DND-41 (cell line): ENCODE measurements around the gene DOCK3.

Experiments used
- ATAC-seq: fragments of 200-7000 bp; cut with Tn5 transposase; 3 replicates; pipeline ENCODE4 v1.9.1; 2021; ENCODE audit warnings: low read depth; ENCODE audit not compliant: insufficient read depth
- DNase-seq: peaks from one replicate; pipeline ENCODE4 v3.0.0-alpha.2; 2020
- H2AFZ ChIP-seq: 2 replicates; pipeline ENCODE4 v1.6.0; 2012; ENCODE audit warnings: low read depth, low read length
- H3K27ac ChIP-seq: 2 replicates; pipeline ENCODE4 v1.5.1; 2012; ENCODE audit warnings: low read length, inconsistent platforms
- H3K27me3 ChIP-seq: fragments of 200-600 bp; sonication (generic); 2 replicates; pipeline ENCODE4 v1.6.0; 2012; ENCODE audit warnings: low read length, mild to moderate bottlenecking, inconsistent platforms; ENCODE audit not compliant: insufficient read depth, poor library complexity
- H3K36me3 ChIP-seq: 2 replicates; pipeline ENCODE4 v1.5.1; 2012; ENCODE audit warnings: low read length, inconsistent platforms; ENCODE audit not compliant: insufficient read depth
- H3K4me1 ChIP-seq: 2 replicates; pipeline ENCODE4 v1.5.1; 2012; ENCODE audit warnings: mild to moderate bottlenecking, low read length; ENCODE audit not compliant: insufficient read depth
- H3K4me2 ChIP-seq: 2 replicates; pipeline ENCODE4 v1.6.0; 2012; ENCODE audit warnings: mild to moderate bottlenecking, moderate library complexity, low read length, inconsistent platforms; ENCODE audit not compliant: insufficient read depth
- H3K4me3 ChIP-seq, 2 experiments: fragments of 200-600 bp in 1 of 2; shearing (Covaris generic) in 1 of 2; 2 replicates each; pipeline ENCODE4 v1.5.1; 2012 to 2016; ENCODE audit warnings: inconsistent platforms in 2 of 2, low read length in 2 of 2, mild to moderate bottlenecking in 2 of 2, low read depth in 1 of 2, moderate library complexity in 1 of 2
- H3K79me2 ChIP-seq: 2 replicates; pipeline ENCODE4 v1.6.0; 2012; ENCODE audit warnings: low read length, inconsistent platforms; ENCODE audit not compliant: insufficient read depth
- H3K9ac ChIP-seq: 2 replicates; pipeline ENCODE4 v1.6.0; 2012; ENCODE audit warnings: low read depth, mild to moderate bottlenecking, inconsistent platforms, low read length, moderate library complexity
- H3K9me3 ChIP-seq: 2 replicates; pipeline ENCODE4 v1.5.1; 2012; ENCODE audit warnings: low read length, moderate library complexity, mild to moderate bottlenecking, inconsistent platforms; ENCODE audit not compliant: insufficient read depth, severe bottlenecking
- H4K20me1 ChIP-seq: 2 replicates; pipeline ENCODE4 v1.6.0; 2012; ENCODE audit warnings: low read length; ENCODE audit not compliant: insufficient read depth
- EZH2 ChIP-seq: IDR thresholded peaks from 3 replicates; pipeline ENCODE4 v1.6.1; 2012; ENCODE audit warnings: borderline replicate concordance, low read depth, mild to moderate bottlenecking, moderate library complexity, low read length, inconsistent platforms; ENCODE audit not compliant: severe bottlenecking
- TF ChIP-seq, protein P1 (sequence below): IDR thresholded peaks from 2 replicates; pipeline ENCODE4 v1.5.1; 2012; ENCODE audit warnings: borderline replicate concordance, low read length, moderate library complexity, mild to moderate bottlenecking; ENCODE audit not compliant: poor library complexity, severe bottlenecking; ENCODE audit errors: extremely low read depth

DOCK3 gene

DNA sequence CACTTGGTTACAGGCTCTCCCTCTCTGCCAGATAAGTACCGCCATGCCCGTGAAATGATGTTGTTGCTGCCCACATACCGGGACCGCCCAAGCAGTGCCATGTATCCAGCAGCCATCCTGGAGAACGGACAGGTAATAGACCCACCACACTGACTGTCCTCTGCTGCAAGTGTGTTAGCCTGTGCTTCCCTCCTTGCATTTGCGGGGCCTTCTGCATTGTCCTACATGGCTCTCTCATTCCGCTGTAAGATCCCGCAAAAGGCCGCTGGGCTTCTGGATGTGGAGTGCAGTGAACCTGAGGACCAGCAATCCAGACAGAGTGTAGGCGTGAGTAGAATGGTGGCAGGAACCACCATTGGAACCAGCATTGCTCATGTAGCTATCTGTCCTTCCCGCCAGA, 699.7 kb downstream of the DOCK3 start:
- no peaks in the 10 kb centered on the region for H3K9me3 ChIP-seq
- H3K4me2 ChIP-seq: no peak overlapping the region
- no peaks in the 10 kb centered on the region for H3K79me2 ChIP-seq
- DNase-seq: no peak
- H3K4me3 ChIP-seq: no peak overlapping the region
- TF ChIP-seq, protein P1, sequence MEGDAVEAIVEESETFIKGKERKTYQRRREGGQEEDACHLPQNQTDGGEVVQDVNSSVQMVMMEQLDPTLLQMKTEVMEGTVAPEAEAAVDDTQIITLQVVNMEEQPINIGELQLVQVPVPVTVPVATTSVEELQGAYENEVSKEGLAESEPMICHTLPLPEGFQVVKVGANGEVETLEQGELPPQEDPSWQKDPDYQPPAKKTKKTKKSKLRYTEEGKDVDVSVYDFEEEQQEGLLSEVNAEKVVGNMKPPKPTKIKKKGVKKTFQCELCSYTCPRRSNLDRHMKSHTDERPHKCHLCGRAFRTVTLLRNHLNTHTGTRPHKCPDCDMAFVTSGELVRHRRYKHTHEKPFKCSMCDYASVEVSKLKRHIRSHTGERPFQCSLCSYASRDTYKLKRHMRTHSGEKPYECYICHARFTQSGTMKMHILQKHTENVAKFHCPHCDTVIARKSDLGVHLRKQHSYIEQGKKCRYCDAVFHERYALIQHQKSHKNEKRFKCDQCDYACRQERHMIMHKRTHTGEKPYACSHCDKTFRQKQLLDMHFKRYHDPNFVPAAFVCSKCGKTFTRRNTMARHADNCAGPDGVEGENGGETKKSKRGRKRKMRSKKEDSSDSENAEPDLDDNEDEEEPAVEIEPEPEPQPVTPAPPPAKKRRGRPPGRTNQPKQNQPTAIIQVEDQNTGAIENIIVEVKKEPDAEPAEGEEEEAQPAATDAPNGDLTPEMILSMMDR: no peak
- TF ChIP-seq EZH2: no peak
- H3K27me3 ChIP-seq: peaks cover 6% of the 10 kb centered on the region
- H3K4me1 ChIP-seq: no peaks in the 10 kb centered on the region
- H3K27ac ChIP-seq: no peak overlapping the region
- no peak overlapping the region for H3K9ac ChIP-seq
- H2AFZ ChIP-seq: no peak overlapping the region
- no peak for ATAC-seq
- H3K36me3 ChIP-seq: no peaks in the 10 kb centered on the region
- no peaks in the 10 kb centered on the region for H4K20me1 ChIP-seq

DNA sequence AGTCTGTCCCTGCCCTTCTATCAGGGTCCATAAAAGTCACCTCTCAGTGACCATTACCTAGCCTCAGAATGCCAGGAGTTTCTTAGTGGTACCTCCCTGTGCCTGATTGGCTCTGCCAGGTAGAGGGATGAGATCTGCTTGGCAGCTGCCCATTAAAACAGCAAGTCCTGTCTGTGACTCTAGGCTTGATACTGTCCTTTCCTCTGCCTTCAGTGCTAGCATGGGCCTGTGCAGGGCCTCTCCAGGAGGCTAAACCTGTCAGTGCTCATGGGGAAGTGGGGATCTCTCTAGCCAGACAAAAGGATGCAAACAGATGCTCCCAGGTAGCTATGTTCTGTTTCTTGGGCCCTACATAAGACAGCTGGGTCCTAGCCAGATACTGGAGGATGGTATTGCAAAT, 700.4 kb downstream of the DOCK3 start:
- H3K79me2 ChIP-seq: no peaks in the 10 kb centered on the region
- H3K4me3 ChIP-seq: no peak overlapping the region
- DNase-seq (no peak), ATAC-seq (no peak)
- H3K27ac ChIP-seq: no peak overlapping the region
- no peaks in the 10 kb centered on the region for H4K20me1 ChIP-seq
- H3K27me3 ChIP-seq: peaks cover 6% of the 10 kb centered on the region
- no peaks in the 10 kb centered on the region for H3K9me3 ChIP-seq
- no peaks in the 10 kb centered on the region for H3K36me3 ChIP-seq
- no peak overlapping the region for H3K9ac ChIP-seq
- no peak overlapping the region for H2AFZ ChIP-seq
- no peaks in the 10 kb centered on the region for H3K4me1 ChIP-seq
- H3K4me2 ChIP-seq: no peak overlapping the region
- no peak for TF ChIP-seq EZH2
- TF ChIP-seq, protein P1: no peak

- H3K4me3 ChIP-seq: no peak overlapping the region
- ATAC-seq: no peak
- H3K4me1 ChIP-seq: no peaks in the 10 kb centered on the region
- H3K27me3 ChIP-seq: peaks cover 6% of the 10 kb centered on the region
- H3K9me3 ChIP-seq: no peaks in the 10 kb centered on the region
- H4K20me1 ChIP-seq: no peaks in the 10 kb centered on the region
- no peaks in the 10 kb centered on the region for H3K36me3 ChIP-seq
- no peak overlapping the region for H2AFZ ChIP-seq
- H3K27ac ChIP-seq: no peak overlapping the region
- H3K9ac ChIP-seq: no peak overlapping the region
- no peak for DNase-seq
- TF ChIP-seq, protein P1: no peak
- no peak for TF ChIP-seq EZH2
- H3K4me2 ChIP-seq: no peak overlapping the region
- H3K79me2 ChIP-seq: no peaks in the 10 kb centered on the region
Measured at GRCh38 chr3:51375571-51375970, 700.8 kb downstream of the DOCK3 start.

GRCh38 chr3:51378065-51378464, 703.3 kb downstream of the DOCK3 start:
- no peaks in the 10 kb centered on the region for H3K36me3 ChIP-seq
- no peak overlapping the region for H3K4me3 ChIP-seq
- no peak for DNase-seq
- peaks cover 2% of the 10 kb centered on the region for H3K4me1 ChIP-seq
- no peak overlapping the region for H3K27ac ChIP-seq
- no peaks in the 10 kb centered on the region for H3K9me3 ChIP-seq
- no peaks in the 10 kb centered on the region for H3K79me2 ChIP-seq
- H4K20me1 ChIP-seq: no peaks in the 10 kb centered on the region
- no peak for ATAC-seq
- no peak overlapping the region for H2AFZ ChIP-seq
- H3K4me2 ChIP-seq: no peak overlapping the region
- no peak for TF ChIP-seq EZH2
- TF ChIP-seq, protein P1: no peak
- no peak overlapping the region for H3K9ac ChIP-seq
- peaks cover 3% of the 10 kb centered on the region for H3K27me3 ChIP-seq
